ENCODE results near the gene ARMCX2. TPM values are rescaled to one million over a fixed set of nuclear protein-coding genes. Genes with fewer than 3 reads are reported as not detected.

The ARMCX2 gene
- total and polyA plus RNA-seq, 8 donors = 4.2 to 35.3 (median 9.2) TPM

GRCh38 chrX:101677028-101677427 is 17.4 kb upstream of the ARMCX2 start:
- Histone ChIP-seq H3K36me3 (no peaks in the 10 kb centered on the region), H3K4me1 (no peaks in the 10 kb centered on the region), H3K27ac (no peak overlapping the region), H3K27me3 (no peaks in the 10 kb centered on the region), H3K9me3 (no peaks in the 10 kb centered on the region), H3K4me3 (no peak overlapping the region)
- intact Hi-C loops (cut with DNase I; ENCODE audit: low total_unique reads) = no loop called here
- TF ChIP-seq POLR2A (IDR thresholded peaks at IDR 0.05) = no peak
- TF ChIP-seq CTCF (IDR thresholded peaks at IDR 0.05) = no peak
- TF ChIP-seq EP300 (IDR thresholded peaks at IDR 0.05) = no peak
- no peak for TF ChIP-seq POLR2AphosphoS5 (IDR thresholded peaks at IDR 0.05)
- 52 to 77% (median 65%) methylated on average over 1 of the region's 1 CpG for WGBS, 5 donors
- DNase-seq = no peak

GRCh38 chrX:101676571-101676970 is 16.9 kb upstream of the ARMCX2 start:
- no peaks in the 10 kb centered on the region for H3K9me3 ChIP-seq
- no peak for TF ChIP-seq EP300 (IDR thresholded peaks at IDR 0.05)
- TF ChIP-seq CTCF (IDR thresholded peaks at IDR 0.05) = no peak
- no peak for TF ChIP-seq POLR2AphosphoS5 (IDR thresholded peaks at IDR 0.05)
- TF ChIP-seq POLR2A (IDR thresholded peaks at IDR 0.05) = no peak
- no peaks in the 10 kb centered on the region for H3K27me3 ChIP-seq
- DNase-seq = no peak
- intact Hi-C loops (cut with DNase I; ENCODE audit: low total_unique reads) = no loop called here
- H3K36me3 ChIP-seq = no peaks in the 10 kb centered on the region
- no peak overlapping the region for H3K27ac ChIP-seq
- H3K4me1 ChIP-seq = no peaks in the 10 kb centered on the region
- no peak overlapping the region for H3K4me3 ChIP-seq
- 43 to 62% (median 48%) methylated on average over 2 to 3 of the region's 3 CpGs for WGBS, 5 donors

- intact Hi-C loops (cut with DNase I; ENCODE audit: low total_unique reads) = no loop called here
- peaks cover 0 to 5% (median 0%) of the 10 kb centered on the region in 3 donors for H3K27me3 ChIP-seq
- no peaks in the 10 kb centered on the region for H3K4me1 ChIP-seq
- no peaks in the 10 kb centered on the region for H3K9me3 ChIP-seq
- H3K36me3 ChIP-seq = no peaks in the 10 kb centered on the region
- H3K4me3 ChIP-seq = no peak overlapping the region
- 21 to 40% (median 30%) methylated on average over 2 of the region's 2 CpGs for WGBS, 5 donors
- H3K27ac ChIP-seq = no peak overlapping the region
- DNase-seq = no peak
- no peak for TF ChIP-seq EP300 (IDR thresholded peaks at IDR 0.05)
- no peak for TF ChIP-seq POLR2A (IDR thresholded peaks at IDR 0.05)
- TF ChIP-seq POLR2AphosphoS5 (IDR thresholded peaks at IDR 0.05) = no peak
- TF ChIP-seq CTCF (IDR thresholded peaks at IDR 0.05) = no peak
These were observed 8.5 kb upstream of the ARMCX2 start for GRCh38 chrX:101668143-101668542.

- Histone ChIP-seq H3K36me3 (peaks cover 0 to 13% (median 4%) of the 10 kb centered on the region in 4 donors), H3K27ac (peak overlapping the region; percentile 58 to 84 (median 75)), H3K4me1 (peaks cover 0 to 9% (median 2%) of the 10 kb centered on the region in 4 donors), H3K9me3 (no peaks in the 10 kb centered on the region), H3K27me3 (peaks cover 0 to 8% (median 0%) of the 10 kb centered on the region in 3 donors), H3K4me3 (peak overlapping the region; percentile 51 to 78 (median 62))
- DNase-seq = peak; percentile 69 to 91
- intact Hi-C loops (cut with DNase I; ENCODE audit: low total_unique reads) = no loop called here
- TF ChIP-seq POLR2AphosphoS5 (IDR thresholded peaks at IDR 0.05) = peak in 2 of 3 donors; percentile 21 to 30
- no peak for TF ChIP-seq EP300 (IDR thresholded peaks at IDR 0.05)
- no peak for TF ChIP-seq POLR2A (IDR thresholded peaks at IDR 0.05)
- WGBS, 5 donors = 1 to 26% (median 5%) methylated on average over 31 to 38 of the region's 38 CpGs
These were observed 774 bp downstream of the ARMCX2 start for GRCh38 chrX:101658661-101659491.

- peaks cover 0 to 5% (median 0%) of the 10 kb centered on the region in 3 donors for H3K27me3 ChIP-seq
- 80 to 94% (median 91%) methylated on average over 7 to 12 of the region's 12 CpGs for whole genome bisulfite sequencing, 5 donors
- H3K36me3 ChIP-seq = peaks cover 0 to 13% (median 4%) of the 10 kb centered on the region in 4 donors
- H3K4me3 ChIP-seq = no peak overlapping the region
- H3K4me1 ChIP-seq = peaks cover 0 to 9% (median 2%) of the 10 kb centered on the region in 4 donors
- TF ChIP-seq EP300 (IDR thresholded peaks at IDR 0.05) = no peak
- no peak for TF ChIP-seq POLR2A (IDR thresholded peaks at IDR 0.05)
- TF ChIP-seq POLR2AphosphoS5 (IDR thresholded peaks at IDR 0.05) = no peak
- TF ChIP-seq CTCF (IDR thresholded peaks at IDR 0.05) = no peak
- H3K9me3 ChIP-seq = no peaks in the 10 kb centered on the region
- no peak overlapping the region for H3K27ac ChIP-seq
- intact Hi-C loops (cut with DNase I; ENCODE audit: low total_unique reads) = no loop called here
- DNase-seq = no peak
These were observed 2.2 kb downstream of the ARMCX2 start for GRCh38 chrX:101657495-101657894.

Measured in stomach (tissue), 9 donors.